Glomerular visceral epithelial cell (primary cell): ENCODE data around the gene YIF1A.
A peak's percentile ranks its signal among the peaks of the same experiment; 100 is the strongest.
"Not testable (repeated sequence)": the region's sequence is repeated elsewhere in the genome, so short reads cannot be mapped to it uniquely, and the experiment has no call there.

ENCODE experiments used
- DNase-seq: peaks from one replicate; pipeline ENCODE4 v3.0.0-alpha.2; 2016; ENCODE audit errors: extremely low spot score

The YIF1A gene

GRCh38 chr11:66311965-66312548 lies 23.1 kb upstream of the YIF1A start:
- DNase-seq: peak; percentile 91

- no peak for DNase-seq
Measured at GRCh38 chr11:66311470-66311964, 22.6 kb upstream of the YIF1A start.

- not testable (repeated sequence) for DNase-seq
Measured at GRCh38 chr11:66310803-66311440, 22.0 kb upstream of the YIF1A start.

- no peak for DNase-seq
Measured at GRCh38 chr11:66310324-66310723, 21.4 kb upstream of the YIF1A start.

GRCh38 chr11:66309475-66309874 lies 20.5 kb upstream of the YIF1A start:
- no peak for DNase-seq

GRCh38 chr11:66302656-66303055 lies 13.7 kb upstream of the YIF1A start:
- no peak for DNase-seq

GRCh38 chr11:66299186-66299585 lies 10.2 kb upstream of the YIF1A start:
- no peak for DNase-seq

- DNase-seq: no peak
Measured at GRCh38 chr11:66297610-66298009, 8.7 kb upstream of the YIF1A start.

- no peak for DNase-seq
Measured at GRCh38 chr11:66294626-66295620, 6.0 kb upstream of the YIF1A start.

GRCh38 chr11:66293777-66294625 lies 5.1 kb upstream of the YIF1A start:
- DNase-seq: no peak

- no peak for DNase-seq
Measured at GRCh38 chr11:66293352-66293751, 4.4 kb upstream of the YIF1A start.

- no peak for DNase-seq
Measured at GRCh38 chr11:66292543-66293332, 3.8 kb upstream of the YIF1A start.

- no peak for DNase-seq
Measured at GRCh38 chr11:66291706-66292542, 3.0 kb upstream of the YIF1A start, which contains the start of gene TMEM151A. TMEM151A (plus strand) TSS chr11:66291894; CDS start chr11:66292014, 120 bp downstream.

GRCh38 chr11:66291303-66291705 lies 2.4 kb upstream of the YIF1A start:
- DNase-seq: no peak

- DNase-seq: no peak
Measured at GRCh38 chr11:66290330-66290621, 1.3 kb upstream of the YIF1A start.

GRCh38 chr11:66289548-66290329 lies 796 bp upstream of the YIF1A start:
- DNase-seq: no peak

GRCh38 chr11:66287889-66288670 lies 863 bp downstream of the YIF1A start:
- no peak for DNase-seq

- no peak for DNase-seq
Measured at GRCh38 chr11:66287211-66287888, 1.6 kb downstream of the YIF1A start.
